ENCODE measurements around the gene HNMT.

The HNMT gene

DNA sequence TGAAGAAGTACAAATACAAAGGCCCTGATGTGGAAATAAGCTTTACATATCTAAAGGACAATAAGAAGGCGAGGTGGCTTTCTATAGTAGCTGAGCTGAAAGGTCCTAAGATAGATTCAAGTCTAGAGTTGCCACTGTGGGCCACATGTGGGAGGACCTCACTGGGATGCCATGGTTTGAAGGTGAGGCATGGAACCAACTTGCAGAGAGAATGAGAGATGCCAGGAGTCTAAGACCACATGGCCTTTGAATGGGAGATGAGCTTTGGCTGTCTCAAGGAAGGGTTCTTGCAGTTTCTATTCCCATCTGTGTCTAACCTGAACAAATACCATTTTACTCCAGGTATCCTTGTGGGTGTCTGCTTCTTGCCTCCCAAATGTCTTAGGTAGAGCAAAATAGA is 53.6 kb downstream of the HNMT start:
- DNase-seq (ENCODE audit: low read depth) = no peak
- TF ChIP-seq, protein P1, sequence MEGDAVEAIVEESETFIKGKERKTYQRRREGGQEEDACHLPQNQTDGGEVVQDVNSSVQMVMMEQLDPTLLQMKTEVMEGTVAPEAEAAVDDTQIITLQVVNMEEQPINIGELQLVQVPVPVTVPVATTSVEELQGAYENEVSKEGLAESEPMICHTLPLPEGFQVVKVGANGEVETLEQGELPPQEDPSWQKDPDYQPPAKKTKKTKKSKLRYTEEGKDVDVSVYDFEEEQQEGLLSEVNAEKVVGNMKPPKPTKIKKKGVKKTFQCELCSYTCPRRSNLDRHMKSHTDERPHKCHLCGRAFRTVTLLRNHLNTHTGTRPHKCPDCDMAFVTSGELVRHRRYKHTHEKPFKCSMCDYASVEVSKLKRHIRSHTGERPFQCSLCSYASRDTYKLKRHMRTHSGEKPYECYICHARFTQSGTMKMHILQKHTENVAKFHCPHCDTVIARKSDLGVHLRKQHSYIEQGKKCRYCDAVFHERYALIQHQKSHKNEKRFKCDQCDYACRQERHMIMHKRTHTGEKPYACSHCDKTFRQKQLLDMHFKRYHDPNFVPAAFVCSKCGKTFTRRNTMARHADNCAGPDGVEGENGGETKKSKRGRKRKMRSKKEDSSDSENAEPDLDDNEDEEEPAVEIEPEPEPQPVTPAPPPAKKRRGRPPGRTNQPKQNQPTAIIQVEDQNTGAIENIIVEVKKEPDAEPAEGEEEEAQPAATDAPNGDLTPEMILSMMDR (IDR thresholded peaks at IDR 0.05; ENCODE audit: control insufficient read depth, extremely low read depth, insufficient read depth) = no peak
- H3K4me3 ChIP-seq (ENCODE audit: low read depth, low read length) = no peak overlapping the region

DNA sequence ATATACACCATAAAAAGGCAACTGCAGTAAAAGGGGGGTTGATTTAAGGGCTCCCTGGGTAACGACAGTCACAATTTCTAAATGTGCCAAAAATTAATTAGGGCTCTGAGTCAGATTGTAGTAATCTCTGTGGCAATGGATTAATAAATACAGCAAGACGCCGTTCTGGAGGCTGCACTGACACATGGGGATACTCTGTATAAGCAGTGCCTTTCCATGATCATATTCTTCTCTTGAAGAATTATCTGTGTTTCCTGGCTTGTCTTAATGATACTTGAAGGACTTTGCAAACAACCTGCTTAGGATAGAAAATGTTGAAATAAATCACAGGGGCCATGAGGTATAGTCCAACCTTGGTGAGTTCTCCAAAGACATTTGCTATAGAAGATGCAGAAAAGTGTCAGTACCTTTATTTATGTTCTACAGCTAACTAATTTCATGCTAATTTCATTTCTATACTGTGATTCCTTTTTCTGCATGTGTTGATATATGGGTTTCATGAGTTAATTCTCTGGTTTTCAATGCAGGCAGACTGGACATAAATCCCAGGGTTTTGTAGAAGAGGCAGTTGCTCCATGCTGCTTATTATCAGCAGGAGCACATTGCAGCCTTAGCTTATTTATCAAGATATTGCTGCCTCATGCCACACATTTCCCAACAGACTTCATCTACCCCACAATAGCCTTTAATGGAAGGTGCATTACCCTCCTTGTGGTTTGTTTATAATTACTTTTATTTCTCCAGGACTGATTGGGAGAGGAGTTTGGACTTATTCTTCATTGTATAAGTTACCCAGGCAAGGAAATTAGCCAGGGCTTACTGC is 54.8 kb downstream of the HNMT start:
- TF ChIP-seq, protein P1 (IDR thresholded peaks at IDR 0.05; ENCODE audit: control insufficient read depth, extremely low read depth, insufficient read depth) = no peak
- H3K4me3 ChIP-seq (ENCODE audit: low read depth, low read length) = no peak overlapping the region
- no peak for DNase-seq (ENCODE audit: low read depth)

DNA sequence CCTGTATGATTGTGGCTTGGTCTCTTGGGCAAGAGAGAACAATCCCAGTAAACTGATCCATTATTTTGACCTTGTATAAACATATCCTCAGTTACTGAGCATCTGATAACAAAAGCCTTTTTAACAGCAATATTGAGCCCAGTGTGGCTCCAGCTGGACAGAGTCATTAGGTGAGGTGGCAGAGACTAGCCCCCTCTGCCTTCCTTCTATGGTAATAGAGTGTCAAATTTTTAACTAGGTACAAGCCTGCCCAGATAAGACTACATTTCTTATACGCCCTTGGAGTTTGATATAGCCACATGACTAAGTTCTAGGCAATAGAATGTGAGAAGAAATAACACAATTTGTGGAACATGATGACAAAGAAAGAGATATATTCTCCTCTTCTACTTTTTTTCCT is 56.2 kb downstream of the HNMT start:
- TF ChIP-seq, protein P1 (IDR thresholded peaks at IDR 0.05; ENCODE audit: control insufficient read depth, extremely low read depth, insufficient read depth) = no peak
- no peak for DNase-seq (ENCODE audit: low read depth)
- H3K4me3 ChIP-seq (ENCODE audit: low read depth, low read length) = no peak overlapping the region

DNA sequence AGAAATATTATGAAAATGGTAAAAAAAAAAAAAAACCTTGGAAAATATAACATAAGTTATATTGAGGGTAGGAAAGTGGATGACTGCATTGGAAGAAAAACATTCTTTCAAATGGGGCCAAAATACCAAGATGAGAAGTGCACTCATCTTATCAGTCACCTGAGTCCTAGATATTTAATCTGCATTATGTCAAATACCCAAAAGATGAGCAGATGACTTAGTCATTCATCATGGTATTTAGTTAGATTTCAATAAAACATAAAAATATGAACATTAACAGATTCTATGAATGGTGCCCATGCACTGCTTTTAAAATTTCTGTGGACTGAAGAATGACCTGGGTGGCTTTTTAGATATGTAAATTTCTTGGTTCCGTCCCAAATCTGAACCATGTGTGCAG is 56.9 kb downstream of the HNMT start:
- H3K4me3 ChIP-seq (ENCODE audit: low read depth, low read length) = no peak overlapping the region
- TF ChIP-seq, protein P1 (IDR thresholded peaks at IDR 0.05; ENCODE audit: control insufficient read depth, extremely low read depth, insufficient read depth) = no peak
- DNase-seq (ENCODE audit: low read depth) = no peak

DNA sequence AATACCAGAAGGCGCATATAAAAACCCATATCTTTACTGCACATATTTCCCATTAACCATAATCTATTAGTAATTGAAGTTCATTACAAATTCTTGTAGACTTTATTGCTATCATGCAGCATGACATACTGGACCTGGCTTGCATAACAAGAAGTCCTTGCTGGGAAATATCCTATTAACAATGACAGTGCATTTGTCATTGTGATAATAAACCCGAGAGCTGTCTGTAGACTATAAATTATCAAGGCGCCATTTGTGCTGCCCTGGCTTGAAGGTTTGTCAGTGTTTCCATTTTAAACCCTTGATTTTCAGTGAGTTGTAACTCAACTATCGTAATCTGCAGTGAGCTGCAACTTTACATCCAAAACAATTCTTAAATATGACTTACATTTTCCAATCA is 59.0 kb downstream of the HNMT start:
- TF ChIP-seq, protein P1 (IDR thresholded peaks at IDR 0.05; ENCODE audit: control insufficient read depth, extremely low read depth, insufficient read depth) = no peak
- DNase-seq (ENCODE audit: low read depth) = no peak
- H3K4me3 ChIP-seq (ENCODE audit: low read depth, low read length) = no peak overlapping the region

DNA sequence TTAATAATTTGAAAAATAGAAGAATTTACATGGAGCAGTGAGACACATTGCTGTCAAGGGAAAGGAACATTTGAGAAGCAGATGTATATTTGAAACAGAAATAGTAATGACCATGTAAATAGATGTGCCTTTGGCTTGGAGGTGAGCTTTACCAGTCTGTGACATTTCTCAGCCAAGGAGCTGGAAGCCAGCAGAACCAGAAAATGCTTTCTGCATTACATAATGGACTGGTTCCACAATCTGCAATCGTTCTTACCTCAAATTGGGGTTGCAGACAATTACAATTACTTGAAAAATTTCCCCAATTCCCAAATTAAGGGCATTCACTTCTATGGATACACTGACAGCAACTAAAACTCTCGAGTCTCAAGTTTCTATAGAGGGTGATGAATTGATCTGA is 59.7 kb downstream of the HNMT start:
- TF ChIP-seq, protein P1 (IDR thresholded peaks at IDR 0.05; ENCODE audit: control insufficient read depth, extremely low read depth, insufficient read depth) = no peak
- H3K4me3 ChIP-seq (ENCODE audit: low read depth, low read length) = no peak overlapping the region
- no peak for DNase-seq (ENCODE audit: low read depth)

All from LNCaP clone FGC (cell line).